KBM-7 (cell line): ENCODE results near the gene LMAN1L.
"Not testable (repeated sequence)": the region's sequence is repeated elsewhere in the genome, so short reads cannot be mapped to it uniquely, and the experiment has no call there.

Source experiments
- DNase-seq: peaks from one replicate; pipeline ENCODE4 v3.0.0-alpha.2; 2015
- in situ Hi-C: fragments of 300-500 bp; cut with MboI; formaldehyde crosslinking; loops from 2 replicates; pipeline ENCODE4 v1.14.3; 2020; ENCODE audit warnings: low sequenced_read_pairs, low pct_unique_long_range_greater_than_20kb, mixed read lengths

LMAN1L gene

DNA sequence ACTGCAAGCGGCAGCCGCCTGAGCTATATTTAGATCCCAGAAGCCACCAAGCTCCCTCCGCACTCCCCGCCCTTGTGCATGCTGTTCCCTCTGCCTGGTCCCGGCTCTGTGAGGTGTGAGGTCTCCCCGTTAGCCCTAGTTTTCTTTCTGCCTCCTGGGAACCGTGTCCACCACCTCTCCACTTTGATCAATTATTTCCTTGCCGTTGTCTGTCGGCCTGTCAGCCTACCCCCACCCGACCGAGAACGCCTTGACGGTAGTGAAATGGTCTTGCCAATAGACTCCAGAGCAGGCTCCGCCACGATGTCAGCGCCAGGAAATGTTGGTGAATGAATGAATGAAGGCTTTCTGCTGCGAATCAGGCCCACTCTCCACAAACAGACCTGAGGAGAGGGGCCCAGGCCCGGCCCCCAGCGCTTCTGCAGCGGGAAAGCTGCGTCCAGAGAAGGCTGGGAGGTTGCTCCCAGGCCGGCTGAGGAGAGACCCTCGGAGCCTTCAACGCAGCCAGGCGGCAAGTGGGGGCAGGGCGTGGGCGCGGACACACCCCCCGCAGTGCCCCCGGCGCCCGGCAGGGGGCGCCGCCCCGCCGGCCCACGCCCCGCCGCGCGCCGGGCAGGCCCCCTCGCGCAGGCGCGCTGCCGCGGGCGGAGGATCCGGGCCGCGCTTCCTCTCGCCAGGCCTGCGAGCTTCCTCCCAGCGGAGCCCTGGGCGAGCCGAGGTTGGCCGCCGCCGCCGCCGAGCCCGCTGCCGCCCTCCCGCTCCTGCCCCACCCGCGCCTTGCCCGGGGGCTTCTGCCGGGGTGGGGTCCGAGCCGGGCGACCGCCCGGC is 31.0 kb upstream of the LMAN1L start, which contains the start of gene CSK:
TSS of gene CSK (plus strand) at position 650 of the 828 bp plus-strand sequence. CDS start 16,218 bp downstream, outside the sequence.
- in situ Hi-C loops, result no loop called here
- peak; percentile 81 for DNase-seq

- in situ Hi-C loops, result no loop called here
- peak; percentile 63 for DNase-seq
These were observed 30.2 kb upstream of the LMAN1L start for GRCh38 chr15:74782259-74783071.

DNA sequence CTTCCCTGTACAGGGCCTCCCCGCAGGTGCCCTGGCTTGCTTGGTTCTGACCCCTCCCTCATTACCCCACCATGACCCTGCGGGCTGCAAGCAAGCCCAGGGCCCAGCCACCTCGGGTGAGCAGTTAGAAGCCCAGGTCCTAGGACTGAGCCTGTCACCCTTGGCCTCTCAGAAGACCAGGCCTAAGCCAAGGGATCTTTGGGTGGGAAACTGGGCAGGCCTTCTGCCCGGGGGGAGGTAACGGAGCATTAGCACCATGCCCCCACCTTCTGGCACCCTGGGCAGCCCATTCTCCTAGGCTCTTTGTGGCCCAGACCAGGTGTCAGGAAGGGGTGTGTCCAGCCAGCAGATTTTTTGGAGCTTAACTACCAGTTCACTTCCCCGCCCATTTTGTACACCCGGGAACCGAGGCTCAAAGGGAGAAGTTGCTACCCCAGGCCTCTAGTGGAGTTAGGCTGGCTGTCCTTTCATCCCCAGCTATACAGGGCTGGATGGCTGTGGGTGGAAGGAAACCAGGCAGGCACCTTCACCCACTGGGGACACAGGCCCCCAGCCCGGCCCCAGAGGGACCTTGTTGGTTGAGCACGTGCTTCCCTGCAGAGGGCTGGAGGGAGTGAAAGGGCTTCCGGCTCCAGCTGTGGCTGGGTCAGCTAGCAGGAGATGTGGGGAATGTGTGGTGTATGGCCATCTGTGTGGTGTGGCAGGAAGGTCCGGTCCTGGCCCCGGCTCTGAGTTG is 29.4 kb upstream of the LMAN1L start:
- peak; percentile 92 for DNase-seq
- in situ Hi-C loops, result no loop called here

DNA sequence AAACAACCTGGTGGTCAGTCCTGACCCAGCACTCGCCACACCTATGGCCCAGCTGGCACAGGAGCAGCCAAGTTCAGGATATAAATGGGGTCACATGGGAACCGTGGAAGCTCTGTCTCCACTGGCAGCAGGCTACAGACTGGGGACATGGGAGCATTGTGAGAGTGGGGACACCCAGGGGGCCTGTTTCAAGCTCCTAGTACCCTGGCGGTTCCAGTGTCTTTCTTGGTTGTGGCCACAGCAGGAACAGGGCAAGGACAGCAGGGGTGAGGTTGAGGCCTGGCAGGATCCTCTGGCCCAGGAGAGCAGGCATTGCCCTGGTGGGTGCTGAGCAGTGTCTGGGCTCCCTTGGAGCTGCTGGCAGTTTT is 28.8 kb upstream of the LMAN1L start:
- in situ Hi-C loops, result no loop called here
- DNase-seq, result no peak

- in situ Hi-C loops, result no loop called here
- DNase-seq, result no peak
These were observed 28.0 kb upstream of the LMAN1L start for GRCh38 chr15:74784426-74785193.

GRCh38 chr15:74785194-74786032 is 27.2 kb upstream of the LMAN1L start:
- in situ Hi-C loops, result no loop called here
- DNase-seq, result no peak

GRCh38 chr15:74786081-74786480 is 26.6 kb upstream of the LMAN1L start:
- in situ Hi-C loops, DNase-seq: not testable (repeated sequence)

DNA sequence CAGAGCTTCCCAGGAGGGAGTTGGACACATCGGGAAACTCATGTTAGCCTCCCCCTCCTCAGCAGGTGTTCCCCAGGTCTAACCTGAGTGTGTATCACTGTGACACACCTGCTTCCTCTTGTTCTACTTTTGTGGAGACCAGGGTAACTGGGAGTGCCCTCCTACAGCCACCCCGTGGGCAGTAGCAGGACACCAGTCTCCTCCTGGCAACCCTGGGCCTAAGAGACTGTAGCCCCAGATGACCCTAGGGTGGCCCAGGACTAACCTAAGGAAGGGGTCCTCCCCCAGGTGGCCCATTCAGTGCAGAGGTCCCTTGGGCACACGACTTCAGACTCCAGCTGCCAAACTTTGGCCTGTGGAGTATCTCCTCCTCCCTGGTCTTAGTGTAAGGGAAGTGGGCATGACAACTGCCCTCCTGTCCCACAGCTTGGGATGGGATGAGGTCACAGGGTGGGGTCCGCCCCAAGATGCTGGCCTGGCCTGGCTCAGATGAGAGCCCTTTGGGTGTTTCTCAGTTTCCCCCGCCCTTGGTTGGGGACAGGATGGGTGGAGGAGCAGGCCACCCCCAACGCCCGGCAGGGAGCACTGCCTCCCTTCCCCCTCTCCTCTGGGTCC is 26.0 kb upstream of the LMAN1L start:
- DNase-seq, result no peak
- in situ Hi-C loops, result no loop called here

- in situ Hi-C loops, result no loop called here
- DNase-seq, result peak; percentile 100
These were observed 25.2 kb upstream of the LMAN1L start for GRCh38 chr15:74787251-74788041.

DNA sequence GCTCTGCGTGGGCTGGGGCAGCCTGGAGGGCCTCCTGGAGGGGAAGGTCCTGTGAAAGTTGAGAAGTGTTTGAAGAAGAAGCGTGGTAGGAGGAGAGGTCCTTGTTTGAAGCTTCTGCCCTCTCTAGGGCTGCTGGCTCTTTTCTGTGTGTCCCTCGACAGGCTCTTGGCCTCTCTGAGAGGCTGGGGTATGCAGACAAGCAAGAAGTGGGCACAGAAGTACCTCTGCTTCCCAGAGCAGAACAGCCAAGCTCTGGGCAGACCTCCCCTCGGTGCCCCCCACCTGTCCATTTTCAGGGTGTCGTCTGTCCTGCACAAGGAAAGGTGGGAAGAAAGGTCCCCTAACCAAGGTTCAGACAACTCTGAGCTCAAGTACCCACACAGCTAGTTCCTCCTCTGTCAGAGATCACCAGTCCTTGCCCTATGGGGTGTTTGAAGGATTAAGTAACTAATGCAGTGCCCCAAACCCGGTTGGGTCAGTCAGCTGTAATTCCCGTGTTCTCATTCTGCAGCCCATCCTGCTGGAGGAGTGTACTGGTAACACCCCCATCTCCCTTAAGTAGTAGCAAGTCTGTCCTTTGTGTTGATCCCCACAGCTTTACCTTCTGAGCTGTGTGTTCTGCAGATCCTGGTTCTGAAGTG is 24.5 kb upstream of the LMAN1L start:
- in situ Hi-C loops, result no loop called here
- DNase-seq, result no peak

DNA sequence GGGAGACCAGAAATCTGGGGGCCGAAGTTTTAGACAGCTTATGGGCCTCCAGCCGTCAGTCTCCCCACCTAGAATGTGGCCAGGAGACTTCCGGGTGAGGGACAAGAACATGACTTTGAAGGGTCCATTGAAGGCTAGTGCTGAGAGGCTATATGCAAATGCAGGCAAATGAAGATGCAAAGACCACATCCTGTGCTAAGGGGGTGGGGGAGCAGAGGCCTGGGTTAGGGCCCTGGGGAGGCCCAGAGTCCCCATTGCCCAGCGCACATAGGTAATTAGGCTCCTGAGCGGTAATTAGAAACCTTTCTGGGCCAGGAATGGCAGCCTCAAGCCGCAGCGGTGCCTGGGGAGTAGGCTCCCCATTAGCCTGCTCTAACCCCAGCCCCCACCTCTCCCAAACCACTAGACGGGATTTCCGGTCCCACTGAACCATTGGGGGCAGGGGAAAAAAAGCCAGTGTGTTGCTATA is 23.9 kb upstream of the LMAN1L start:
- in situ Hi-C loops, result no loop called here

GRCh38 chr15:74789171-74789631 is 23.4 kb upstream of the LMAN1L start:
- DNase-seq, result no peak
- in situ Hi-C loops, result no loop called here

More for the DNA sequence above, 23.9 kb upstream of the LMAN1L start:
- DNase-seq, result peak; percentile 85

DNA sequence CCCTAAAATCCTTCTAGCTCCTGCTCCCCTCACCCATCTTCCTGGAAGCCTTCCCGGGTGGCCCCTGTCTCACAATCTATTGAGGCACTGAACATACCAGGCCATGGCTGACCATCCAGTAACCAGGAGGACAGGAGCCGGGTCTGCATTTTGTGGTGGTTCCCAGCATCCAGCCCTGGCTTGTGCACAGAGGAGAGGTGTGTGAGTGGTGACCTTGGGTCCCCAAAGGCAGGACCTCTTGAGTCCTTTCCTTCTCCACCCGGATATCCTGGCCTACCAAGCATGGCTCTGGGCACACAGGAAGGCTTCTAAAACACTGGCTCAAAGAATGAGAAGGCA is 22.9 kb upstream of the LMAN1L start:
- in situ Hi-C loops, result no loop called here
- DNase-seq, result no peak

DNA sequence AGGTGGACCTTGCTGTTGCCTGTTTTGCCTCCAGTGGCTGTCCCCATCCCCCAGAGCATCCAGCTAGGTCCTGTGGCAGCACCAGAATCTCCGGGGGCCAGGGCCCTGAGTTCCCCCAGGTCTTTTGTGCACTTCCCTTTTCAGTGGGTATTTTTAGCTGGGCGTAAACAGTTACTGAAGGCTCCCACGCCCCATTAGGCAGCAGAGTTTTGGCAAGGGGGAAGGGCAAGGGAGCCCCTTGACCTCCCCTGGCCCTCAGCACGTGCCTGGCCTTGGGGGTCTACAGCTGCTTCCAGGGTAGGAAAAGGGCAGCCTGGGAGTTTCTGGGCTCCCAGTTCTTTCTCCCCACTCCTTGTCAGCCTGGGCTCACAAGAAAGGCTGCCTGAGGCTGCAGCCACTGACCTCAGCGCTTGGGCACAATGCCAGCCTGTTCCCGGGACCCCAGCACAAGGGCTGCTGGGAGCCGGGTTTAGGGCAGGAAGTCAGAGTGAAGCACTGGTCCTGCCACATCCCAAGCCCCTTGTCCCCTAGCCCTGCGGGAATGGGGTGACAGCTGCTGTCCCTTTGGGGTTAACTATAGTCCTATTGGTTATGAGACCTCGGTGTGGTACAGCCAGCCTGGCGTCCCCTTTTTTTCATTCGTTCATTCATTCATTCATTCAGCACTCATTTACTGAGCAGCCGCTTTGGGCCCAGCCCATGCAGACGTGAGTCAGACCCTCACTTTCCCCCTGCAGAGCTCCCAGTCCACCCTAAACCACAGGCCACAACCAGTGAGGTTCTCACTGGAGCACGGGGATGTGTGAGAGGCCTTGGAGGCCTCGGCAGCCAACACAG is 22.3 kb upstream of the LMAN1L start:
- DNase-seq, result peak; percentile 97
- in situ Hi-C loops, result no loop called here

- in situ Hi-C loops, result no loop called here
- no peak for DNase-seq
These were observed 21.6 kb upstream of the LMAN1L start for GRCh38 chr15:74791007-74791406.

- no peak for DNase-seq
- in situ Hi-C loops, result no loop called here
These were observed 21.0 kb upstream of the LMAN1L start for GRCh38 chr15:74791667-74792066.
